Heart right ventricle (tissue), 16 donors: ENCODE results near the gene PRKCE. TPM values are rescaled to one million over a fixed set of nuclear protein-coding genes. Genes with fewer than 3 reads are reported as not detected.
"Not testable (repeated sequence)": the region's sequence is repeated elsewhere in the genome, so short reads cannot be mapped to it uniquely, and the experiment has no call there.

Source experiments
- ATAC-seq, 8 donors: fragments of 200-7000 bp; cut with Tn5 transposase; one replicate each; pipeline ENCODE4 v1.9.1; 2020; ENCODE audit warnings: mild to moderate bottlenecking in 8 of 8, moderate library complexity in 8 of 8, moderate number of reproducible peaks in 1 of 8
- DNase-seq, 2 donors: peaks; one replicate each; pipeline ENCODE4 v3.0.0-alpha.2; 2020
- H3K27ac ChIP-seq, 10 donors: fragments of 200-600 bp; sonication (generic) in 2 of 10; one replicate each; pipeline versions ENCODE4 v1.5.0 to v1.8.0; 2020 to 2022; ENCODE audit warnings: mild to moderate bottlenecking in 3 of 10
- H3K27me3 ChIP-seq, 7 donors: fragments of 200-600 bp; one replicate each; pipeline ENCODE4 v1.8.0; 2021 to 2022; ENCODE audit warnings: mild to moderate bottlenecking in 2 of 7
- H3K36me3 ChIP-seq, 9 donors: fragments of 200-600 bp; sonication (generic) in 1 of 9; one replicate each; pipeline versions ENCODE4 v1.5.0 to v1.8.0; 2020 to 2022; ENCODE audit warnings: mild to moderate bottlenecking in 2 of 9
- H3K4me1 ChIP-seq, 9 donors: fragments of 200-600 bp; sonication (generic) in 1 of 9; one replicate each; pipeline versions ENCODE4 v1.5.0 to v1.8.0; 2020 to 2022; ENCODE audit warnings: mild to moderate bottlenecking in 4 of 9
- H3K4me3 ChIP-seq, 10 donors: fragments of 200-600 bp; sonication (generic) in 2 of 10; one replicate each; pipeline versions ENCODE4 v1.5.0 to v1.8.0; 2020 to 2022; ENCODE audit warnings: mild to moderate bottlenecking in 7 of 10, moderate library complexity in 2 of 10
- H3K9me3 ChIP-seq, 11 donors: fragments of 200-600 bp in 10 of 11; sonication (generic) in 2 of 11; one replicate each; pipeline versions ENCODE4 v1.5.0 to v1.8.0; 2013 to 2022; ENCODE audit warnings: mild to moderate bottlenecking in 2 of 11, control low read depth in 1 of 11, moderate library complexity in 1 of 11
- WGBS, 2 donors: extraction: QIAGEN DNeasy Blood & Tissue Kit; methylation state at CpG; one replicate each; pipeline ENCODE4 v1.1.7; 2013; ENCODE audit warnings: inconsistent platforms in 1 of 2; 5-methylcytosine and 5-hydroxymethylcytosine counted together
- intact Hi-C, 10 donors: fragments of 100-400 bp; cut with DNase I; formaldehyde crosslinking; loops; one replicate each; pipeline versions ENCODE4 v1.11.1 to v1.14.2; 2022
- polyA plus RNA-seq, 2 donors: library from polyadenylated mRNA; stranded (reverse); fragments of 200-250 nt; gene quantifications; one replicate each; pipeline ENCODE4 v1.2.3, GENCODE V29; 2013
- total RNA-seq, 10 donors: library from RNA; stranded (reverse); fragmentation: NEBNext Ultra II Directional in 3 of 10; extraction: Animal tissue kit (Norgen Biotek cat#: 25700) in 3 of 10; gene quantifications; one replicate each; pipeline versions ENCODE4 v1.2.1 to v1.2.4, GENCODE V29; 2021 to 2023
- TF ChIP-seq, protein P1 (sequence below), 9 donors: fragments of 200-600 bp; sonication (generic) in 2 of 9; IDR thresholded peaks; one replicate each; pipeline versions ENCODE4 v1.5.0 to v1.8.0; 2021 to 2022; ENCODE audit warnings: antibody characterized with exemption in 9 of 9, mild to moderate bottlenecking in 5 of 9, moderate library complexity in 1 of 9
- donor health status: Arrhythmogenic right ventricular cardiomyopathy.
- donor health status: ischemic (EF 13 %, LVEDD 7.1; RV severe dilation, severe dysfunction).
- donor health status: healthy with polysubstance abuse.
- donor health status: DM: no; HTN: yes; CAD: no.
- donor health status: DM: no; HTN: no; CAD: no.
- donor health status: ischemic (EF 25% LVEDD 6.9; RV normal size, moderate dysfunction).
- donor health status: ischemic (EF 25% LVEDD 5.7; RV mildly dilated, moderate dysfunction).
- donor health status: healthy.
- donor health status: DM: yes; HTN: yes; CAD: no.
- donor health status: Ischemic cardiomyopathy.
- donor health status: ischemic (EF 35%, LVEDD 5.7; RV mildly dilated, moderate dysfunction).
- donor health status: nonischemic (EF 11% LVEDD 7.7; RV severe dilation, severe dysfunction).
- donor health status: DM: yes; HTN: yes; CAD: no.
- donor health status: PGD.
- donor health status: ischemic (EF 29% LVEDD 5.4; RV normal size, mild dysfunction).
- donor health status: nonischemic (EF 23%, LVEDD 6.1; RV moderate dilation, normal function).

Gene PRKCE
- total and polyA plus RNA-seq, 12 donors, result 3.7 to 22.7 (median 16.7) TPM

GRCh38 chr2:45856391-45857274 is 205.2 kb downstream of the PRKCE start:
- Histone ChIP-seq H3K4me1 (peaks cover 6 to 77% (median 42%) of the 10 kb centered on the region in 9 donors), H3K36me3 (no peaks in the 10 kb centered on the region), H3K27ac (peak overlapping the region in 2 of 10 donors; percentile 17 to 34), H3K27me3 (no peaks in the 10 kb centered on the region), H3K9me3 (no peaks in the 10 kb centered on the region), H3K4me3 (no peak overlapping the region)
- no peak for DNase-seq
- no peak for ATAC-seq
- 87% methylated on average over 9 of the region's 9 CpGs for WGBS, 2 donors
- intact Hi-C loops, result no loop called here
- TF ChIP-seq, protein P1, sequence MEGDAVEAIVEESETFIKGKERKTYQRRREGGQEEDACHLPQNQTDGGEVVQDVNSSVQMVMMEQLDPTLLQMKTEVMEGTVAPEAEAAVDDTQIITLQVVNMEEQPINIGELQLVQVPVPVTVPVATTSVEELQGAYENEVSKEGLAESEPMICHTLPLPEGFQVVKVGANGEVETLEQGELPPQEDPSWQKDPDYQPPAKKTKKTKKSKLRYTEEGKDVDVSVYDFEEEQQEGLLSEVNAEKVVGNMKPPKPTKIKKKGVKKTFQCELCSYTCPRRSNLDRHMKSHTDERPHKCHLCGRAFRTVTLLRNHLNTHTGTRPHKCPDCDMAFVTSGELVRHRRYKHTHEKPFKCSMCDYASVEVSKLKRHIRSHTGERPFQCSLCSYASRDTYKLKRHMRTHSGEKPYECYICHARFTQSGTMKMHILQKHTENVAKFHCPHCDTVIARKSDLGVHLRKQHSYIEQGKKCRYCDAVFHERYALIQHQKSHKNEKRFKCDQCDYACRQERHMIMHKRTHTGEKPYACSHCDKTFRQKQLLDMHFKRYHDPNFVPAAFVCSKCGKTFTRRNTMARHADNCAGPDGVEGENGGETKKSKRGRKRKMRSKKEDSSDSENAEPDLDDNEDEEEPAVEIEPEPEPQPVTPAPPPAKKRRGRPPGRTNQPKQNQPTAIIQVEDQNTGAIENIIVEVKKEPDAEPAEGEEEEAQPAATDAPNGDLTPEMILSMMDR (IDR thresholded peaks at IDR 0.05), result no peak

- no peak for DNase-seq
- ATAC-seq, result no peak
- 71 to 73% methylated on average over 4 of the region's 4 CpGs for WGBS, 2 donors
- no peaks in the 10 kb centered on the region for H3K27me3 ChIP-seq
- TF ChIP-seq, protein P1 (IDR thresholded peaks at IDR 0.05), result no peak
- H3K27ac ChIP-seq, result peak overlapping the region in 2 of 10 donors; percentile 17 to 34
- no peak overlapping the region for H3K4me3 ChIP-seq
- no peaks in the 10 kb centered on the region for H3K9me3 ChIP-seq
- peaks cover 6 to 73% (median 44%) of the 10 kb centered on the region in 9 donors for H3K4me1 ChIP-seq
- intact Hi-C loops, result no loop called here
- no peaks in the 10 kb centered on the region for H3K36me3 ChIP-seq
These were observed 205.8 kb downstream of the PRKCE start for GRCh38 chr2:45857275-45857609.

DNA sequence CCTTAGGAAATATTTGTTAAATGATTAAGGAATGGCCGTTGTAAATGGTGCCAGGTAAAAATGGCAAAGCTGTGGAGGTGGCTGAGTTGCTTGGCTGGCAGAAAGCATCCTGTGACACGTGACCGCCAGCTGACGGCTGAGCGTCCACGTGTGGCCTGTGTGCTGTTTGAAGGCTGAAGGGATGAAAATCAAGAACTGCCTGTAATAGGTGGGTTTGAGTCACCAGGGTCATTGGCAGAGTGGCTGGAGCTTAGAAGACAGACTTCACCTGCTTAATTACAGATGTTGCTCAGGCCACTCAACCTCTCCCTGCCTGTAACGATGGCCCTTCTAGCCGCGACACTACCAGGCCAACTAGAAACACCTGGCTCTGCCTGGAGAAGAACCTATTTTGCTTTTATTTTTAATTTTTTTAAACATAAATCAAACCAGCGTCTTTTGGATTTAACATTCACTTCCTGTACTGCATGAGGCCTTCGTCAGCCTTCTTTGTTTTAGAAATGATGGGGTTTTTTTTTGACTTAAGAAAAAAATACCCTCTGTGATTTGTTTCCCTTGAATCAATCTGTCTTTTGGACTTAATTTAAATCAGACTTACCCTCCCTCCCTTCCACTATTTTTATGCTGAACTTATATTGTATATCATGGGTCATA is 206.5 kb downstream of the PRKCE start:
- TF ChIP-seq, protein P1 (IDR thresholded peaks at IDR 0.05), result no peak
- H3K27ac ChIP-seq, result peak overlapping the region in 1 of 10 donors; percentile 34
- DNase-seq (no peak), ATAC-seq (no peak)
- H3K36me3 ChIP-seq, result no peaks in the 10 kb centered on the region
- H3K9me3 ChIP-seq, result no peaks in the 10 kb centered on the region
- H3K4me1 ChIP-seq, result peaks cover 6 to 73% (median 44%) of the 10 kb centered on the region in 9 donors
- no peak overlapping the region for H3K4me3 ChIP-seq
- intact Hi-C loops, result no loop called here
- 76 to 83% methylated on average over 11 of the region's 11 CpGs for WGBS, 2 donors
- no peaks in the 10 kb centered on the region for H3K27me3 ChIP-seq

DNA sequence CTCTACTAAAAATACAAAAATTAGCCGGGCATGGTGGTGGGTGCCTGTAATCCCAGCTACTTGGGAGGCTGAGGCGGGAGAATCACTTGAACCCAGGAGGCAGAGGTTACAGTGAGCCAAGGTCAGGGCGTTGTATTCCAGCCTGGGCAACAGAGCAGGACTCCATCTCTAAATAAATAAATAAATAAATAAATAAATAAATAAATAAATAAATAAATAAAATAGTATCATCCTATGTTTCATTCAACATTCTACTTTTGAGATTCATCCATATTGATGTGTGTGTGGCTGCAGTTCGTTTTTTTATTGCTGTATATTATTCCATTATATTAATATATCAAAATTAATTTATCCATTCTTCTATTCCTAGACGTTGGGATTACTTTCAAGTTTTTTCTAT is 207.4 kb downstream of the PRKCE start:
- H3K27me3 ChIP-seq, H3K4me3 ChIP-seq, DNase-seq, H3K27ac ChIP-seq, H3K36me3 ChIP-seq, ATAC-seq, intact Hi-C loops, H3K9me3 ChIP-seq: not testable (repeated sequence)
- peaks cover 6 to 68% (median 44%) of the 10 kb centered on the region in 9 donors for H3K4me1 ChIP-seq
- WGBS, 2 donors, result 89 to 97% methylated on average over 5 of the region's 5 CpGs
